ENCODE data around the gene OSBPL10. TPM values are rescaled to one million over a fixed set of nuclear protein-coding genes. Genes with fewer than 3 reads are reported as not detected.
"Not testable (repeated sequence)": the region's sequence is repeated elsewhere in the genome, so short reads cannot be mapped to it uniquely, and the experiment has no call there.

The OSBPL10 gene
- total RNA-seq, 1 donor from 2014 or later = 15.5 TPM

DNA sequence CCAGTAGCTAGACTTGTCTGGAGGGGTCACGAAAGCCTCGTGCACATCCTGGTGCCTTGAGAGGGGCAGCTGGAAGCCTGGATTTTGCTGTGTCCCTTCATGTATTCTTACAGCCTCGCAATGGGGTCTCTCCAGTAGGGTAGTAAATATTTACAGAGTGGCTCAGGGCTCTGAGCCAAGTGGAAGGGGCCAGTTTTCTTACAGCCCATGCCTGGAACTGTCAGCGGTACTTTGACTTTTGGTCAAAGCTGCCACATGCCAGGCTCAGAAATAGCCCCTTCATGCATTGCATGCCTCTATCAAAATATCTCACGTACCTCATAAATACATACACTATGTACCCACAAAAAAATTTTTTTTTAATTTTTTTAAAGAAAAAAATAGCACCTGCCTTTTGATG lies 119.2 kb downstream of the OSBPL10 start:
- no peak for DNase-seq (ENCODE audit: low read depth)

DNA sequence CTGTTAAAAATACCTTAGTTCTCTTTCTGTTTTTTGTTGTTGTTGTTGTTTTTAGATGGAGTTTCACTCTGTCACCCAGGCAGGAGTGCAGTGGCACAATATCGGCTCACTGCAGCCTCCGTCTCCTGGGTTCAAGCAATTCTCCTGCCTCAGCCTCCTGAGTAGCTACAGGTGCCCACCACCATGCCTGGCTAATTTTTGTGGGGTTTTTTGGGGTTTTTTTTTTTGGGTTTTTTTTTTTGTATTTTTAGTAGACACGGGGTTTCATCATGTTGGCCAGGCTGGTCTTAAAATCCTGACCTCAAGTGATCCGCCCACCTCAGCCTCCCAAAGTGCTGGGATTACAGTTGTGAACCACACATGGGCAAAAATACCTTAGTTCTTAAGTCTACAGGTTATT lies 120.4 kb downstream of the OSBPL10 start:
- DNase-seq (ENCODE audit: low read depth) = not testable (repeated sequence)

DNA sequence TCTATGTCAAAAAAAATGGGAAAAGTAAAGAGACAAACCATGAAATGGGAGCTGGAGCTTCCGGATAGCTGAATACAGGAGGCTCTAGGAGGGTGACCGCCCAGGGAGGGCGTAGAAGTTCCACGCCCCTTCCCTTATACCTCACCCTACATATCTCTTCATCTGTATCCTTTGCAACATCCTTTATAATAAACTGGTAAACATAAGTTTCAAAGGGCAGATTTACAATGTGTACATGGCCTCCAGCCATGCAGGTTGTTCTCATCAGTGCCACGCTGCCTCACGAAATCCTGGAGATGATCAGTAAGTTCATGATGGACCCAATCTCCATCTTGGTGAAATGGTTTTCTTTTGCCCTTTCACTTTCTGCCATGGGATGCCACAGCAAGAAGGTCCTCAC lies 121.8 kb downstream of the OSBPL10 start:
- DNase-seq (ENCODE audit: low read depth) = no peak

DNA sequence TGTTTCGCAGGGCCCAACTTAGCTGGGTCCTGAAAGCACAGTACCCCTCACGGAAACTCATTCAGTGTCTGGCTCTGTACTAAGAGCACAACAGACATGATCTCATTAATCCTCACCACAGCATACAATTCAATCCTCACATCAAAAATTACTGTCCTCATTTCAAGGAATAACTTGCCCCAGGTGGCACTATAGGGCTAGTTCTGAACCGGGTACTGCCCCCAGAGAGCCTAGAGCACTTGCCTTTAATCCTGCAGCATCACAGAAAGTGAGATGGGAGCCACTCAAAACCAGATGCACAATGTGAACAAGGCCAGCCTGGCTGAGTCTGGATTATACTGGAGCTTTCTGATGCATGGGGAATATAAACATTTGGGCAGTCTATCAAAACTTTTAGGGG lies 122.6 kb downstream of the OSBPL10 start:
- peak; percentile 18 for DNase-seq (ENCODE audit: low read depth)

DNA sequence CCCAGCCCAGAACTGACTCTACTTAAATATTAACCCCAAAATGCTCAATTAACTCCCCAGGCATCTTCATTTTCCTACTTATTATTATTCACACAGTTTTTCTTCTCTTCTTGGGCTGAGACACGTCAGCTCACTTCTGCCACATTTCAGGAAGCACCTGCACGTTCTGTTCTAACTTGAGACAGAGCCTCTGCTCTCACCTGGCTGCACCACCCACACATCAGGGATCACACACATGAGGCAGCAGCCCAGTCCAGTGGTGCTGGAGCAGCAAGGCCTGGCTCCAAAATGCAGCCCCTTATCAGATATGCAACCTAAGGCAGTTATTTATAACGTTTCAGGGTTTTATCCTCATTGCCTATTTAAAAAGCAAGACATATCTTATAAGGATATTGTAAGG lies 127.5 kb downstream of the OSBPL10 start:
- no peak for DNase-seq (ENCODE audit: low read depth)

DNA sequence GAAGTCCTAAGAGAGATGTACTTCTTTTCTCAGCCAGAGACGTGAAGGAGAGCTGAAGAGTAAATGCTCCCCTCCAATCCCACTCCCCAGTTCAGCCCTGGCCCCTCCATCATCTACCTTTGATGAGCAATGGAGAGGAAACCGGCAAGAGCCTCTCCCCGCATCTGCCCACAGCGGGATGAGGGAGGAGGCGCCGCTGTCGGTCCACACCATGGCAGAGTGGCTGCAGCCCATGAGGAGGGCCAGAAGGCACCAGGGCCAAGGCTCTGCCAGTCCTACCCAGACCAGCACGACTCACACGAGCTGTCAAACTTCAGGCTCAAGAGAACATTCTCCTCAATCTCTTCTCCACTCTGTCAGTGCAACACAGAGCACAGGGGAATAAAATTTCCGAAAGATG lies 129.8 kb downstream of the OSBPL10 start:
- DNase-seq (ENCODE audit: low read depth) = no peak

DNA sequence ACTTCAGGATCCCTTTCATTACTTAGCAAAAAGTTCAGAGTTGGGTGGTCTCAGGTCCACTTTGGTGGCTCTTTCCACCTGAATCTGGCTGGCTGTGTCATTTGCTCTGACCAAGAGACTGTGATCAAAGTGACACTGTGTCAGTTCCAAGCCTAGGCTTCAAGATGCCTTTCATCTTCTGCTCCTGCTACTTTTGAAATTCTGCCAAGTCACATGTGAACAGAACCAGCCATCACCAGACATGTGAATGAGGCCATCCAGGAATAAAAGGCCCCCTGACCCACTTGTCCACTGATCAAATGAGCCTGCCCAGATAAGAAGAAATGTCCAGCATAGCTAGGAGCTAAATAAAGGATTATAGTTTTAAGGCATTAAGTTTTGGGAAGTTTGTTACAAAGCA lies 132.2 kb downstream of the OSBPL10 start:
- DNase-seq (ENCODE audit: low read depth) = peak; percentile 29

DNA sequence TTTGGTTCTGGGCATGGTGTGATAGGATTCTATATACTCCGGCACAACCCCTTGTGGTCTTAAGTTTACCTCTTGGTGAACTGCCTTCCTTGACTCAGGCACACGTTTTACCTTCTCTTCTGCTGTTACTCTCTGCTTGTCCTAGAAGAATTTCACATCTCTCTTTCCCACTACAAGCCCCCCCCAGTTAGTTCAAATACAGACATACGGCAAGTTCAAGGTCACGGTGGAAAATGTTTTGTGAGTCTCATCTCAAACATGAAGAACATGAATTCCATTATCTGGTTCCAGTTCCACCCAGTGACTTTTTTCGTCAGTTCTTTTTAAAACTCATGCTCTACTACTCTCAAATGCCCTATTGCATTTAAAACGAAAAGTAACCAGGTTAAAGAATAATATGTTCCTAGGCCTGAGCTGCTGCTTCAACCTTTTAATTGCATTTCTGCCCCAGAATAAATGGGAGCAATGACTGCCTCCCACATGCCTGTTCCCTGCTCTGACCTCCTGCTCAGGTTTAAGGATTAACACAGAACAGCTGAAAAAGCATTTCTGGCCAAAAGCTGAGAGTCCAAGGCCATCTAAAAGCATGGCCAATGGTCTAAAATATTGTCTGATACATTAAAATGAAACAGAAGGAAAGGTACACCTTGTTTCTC lies 132.8 kb downstream of the OSBPL10 start:
- peak; percentile 24 for DNase-seq (ENCODE audit: low read depth)

DNA sequence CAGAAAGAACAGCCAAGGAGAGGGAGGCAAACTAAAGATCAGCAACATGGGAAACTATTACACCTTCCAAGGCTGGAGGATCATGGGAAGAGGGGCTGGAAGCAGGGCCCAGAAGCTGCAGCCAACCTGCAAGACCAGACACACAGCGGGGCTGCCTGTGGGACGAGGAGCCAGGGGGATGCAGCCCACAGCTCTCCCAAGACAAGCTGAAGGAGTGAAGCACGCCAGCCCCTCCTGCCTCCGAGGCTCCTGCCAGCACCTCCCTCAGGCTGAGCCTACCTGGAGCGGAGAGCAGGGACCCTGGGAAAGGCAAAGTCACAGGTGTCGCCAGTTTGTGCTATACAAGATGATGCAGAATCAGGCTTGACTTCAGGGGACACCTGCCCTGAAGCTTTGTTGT lies 133.3 kb downstream of the OSBPL10 start:
- DNase-seq (ENCODE audit: low read depth) = no peak

DNA sequence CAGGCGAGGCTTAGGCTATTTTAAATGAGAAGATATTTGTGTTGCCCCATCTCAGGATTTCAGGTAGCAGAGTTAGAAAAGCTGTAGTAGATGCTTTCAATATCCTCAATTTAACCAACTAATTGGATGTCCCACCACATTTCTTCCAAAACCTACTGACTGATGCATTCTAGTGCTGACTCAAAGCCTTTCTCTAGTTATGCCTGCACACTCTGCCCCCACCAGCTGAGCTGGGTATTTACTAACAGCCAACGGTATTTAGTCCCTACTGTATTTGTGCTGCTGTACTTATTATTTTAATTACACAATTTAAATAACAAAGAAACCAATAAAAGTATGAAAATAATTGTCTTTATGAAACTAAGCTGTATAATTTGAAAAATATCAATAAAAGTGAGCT lies 139.5 kb downstream of the OSBPL10 start:
- peak; percentile 3 for DNase-seq (ENCODE audit: low read depth)

DNA sequence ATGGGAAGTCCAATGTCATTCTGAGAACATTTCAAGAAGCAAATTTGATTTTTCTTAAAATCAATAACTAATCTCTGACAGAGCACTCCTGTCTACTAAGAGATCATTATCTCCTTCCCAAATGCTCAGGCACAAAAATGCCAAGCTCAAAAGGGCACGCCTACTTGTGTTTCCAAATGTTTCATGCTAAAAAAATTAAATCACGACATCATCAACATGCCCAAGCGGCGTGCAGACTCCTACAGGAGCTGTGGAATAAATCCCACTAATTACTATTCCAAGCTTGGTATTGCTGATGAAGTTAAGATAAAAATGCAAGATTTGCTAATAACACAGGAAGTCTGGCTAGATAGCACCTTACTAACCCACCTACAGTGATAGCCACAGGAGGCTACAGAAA lies 140.8 kb downstream of the OSBPL10 start:
- no peak for DNase-seq (ENCODE audit: low read depth)

DNA sequence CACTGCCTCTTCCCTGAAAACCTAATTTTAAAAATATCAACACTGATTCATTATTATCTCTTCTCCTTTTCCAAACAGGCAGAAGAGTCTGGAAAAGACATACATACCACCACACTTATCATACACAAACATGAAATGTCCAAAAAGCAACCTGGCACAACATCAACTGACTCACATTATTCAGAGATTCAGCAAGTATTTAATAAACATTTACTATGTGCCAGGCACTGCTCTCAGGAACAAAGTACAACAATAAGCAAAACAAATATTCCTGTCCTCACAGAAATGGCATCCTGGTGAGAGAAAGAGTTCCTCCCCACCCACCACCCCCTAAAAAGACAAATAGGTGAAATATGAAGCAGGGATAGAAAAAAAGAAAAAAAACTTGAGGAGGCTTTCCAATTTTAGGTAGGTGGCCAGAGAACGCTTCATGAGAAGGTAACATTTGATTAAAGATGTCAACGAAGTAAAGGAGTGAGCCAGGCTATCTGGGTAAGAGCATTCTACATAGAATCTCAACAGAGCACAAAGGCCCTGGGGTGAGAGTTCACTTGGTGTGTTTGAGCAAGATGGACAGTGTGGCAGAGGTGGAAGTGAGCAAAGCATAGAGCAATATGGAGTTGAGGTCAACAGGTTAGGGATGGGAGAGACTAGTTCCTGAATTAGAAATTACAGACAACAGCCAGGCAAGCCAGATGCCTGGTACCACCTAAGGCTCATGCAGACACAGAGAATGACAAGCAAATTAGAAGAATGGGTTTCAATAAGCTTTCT lies 141.7 kb downstream of the OSBPL10 start:
- no peak for DNase-seq (ENCODE audit: low read depth)

DNA sequence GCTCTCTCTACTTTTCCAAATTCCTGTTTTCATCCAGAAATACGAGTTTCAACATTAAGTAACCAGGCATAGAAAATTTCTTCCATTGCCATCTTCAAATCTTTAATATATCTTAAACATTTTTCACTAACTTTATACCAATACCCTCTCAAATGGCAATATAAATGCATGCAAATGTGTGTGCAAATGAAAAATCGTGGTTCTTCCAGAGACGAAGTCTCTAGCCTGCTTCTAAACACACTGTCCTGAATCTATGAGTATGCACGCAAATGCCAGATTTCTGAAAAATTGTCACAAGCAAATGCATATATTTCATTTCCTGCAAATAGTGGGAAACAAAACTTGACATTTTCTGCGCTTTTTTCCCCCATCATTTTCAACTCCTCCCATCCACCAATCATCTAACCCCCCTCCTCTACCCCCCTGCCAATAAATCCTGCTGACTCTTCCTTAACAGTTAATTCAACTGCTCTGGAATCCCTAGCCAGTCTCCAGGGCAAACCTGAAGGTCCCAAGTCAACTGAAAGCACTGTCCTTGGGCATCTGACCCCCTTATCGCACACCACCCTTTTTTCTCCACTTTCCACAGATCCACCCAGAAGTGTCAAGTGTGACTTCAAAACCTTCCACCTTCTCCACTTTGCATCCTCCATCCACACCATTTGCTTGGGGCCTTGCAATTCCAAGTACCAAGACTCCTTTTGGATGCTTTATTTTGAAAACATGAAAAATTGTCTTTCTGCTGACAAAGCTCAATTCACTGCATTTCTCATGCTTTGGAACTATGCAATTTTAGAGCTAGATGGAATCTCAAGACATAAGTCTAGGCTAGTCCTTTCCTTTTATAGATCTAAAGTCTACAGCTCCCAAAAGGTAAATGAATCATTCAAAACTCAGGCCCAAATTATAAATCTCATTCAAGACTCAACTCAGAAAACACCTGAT lies 144.7 kb downstream of the OSBPL10 start:
- DNase-seq (ENCODE audit: low read depth) = no peak

DNA sequence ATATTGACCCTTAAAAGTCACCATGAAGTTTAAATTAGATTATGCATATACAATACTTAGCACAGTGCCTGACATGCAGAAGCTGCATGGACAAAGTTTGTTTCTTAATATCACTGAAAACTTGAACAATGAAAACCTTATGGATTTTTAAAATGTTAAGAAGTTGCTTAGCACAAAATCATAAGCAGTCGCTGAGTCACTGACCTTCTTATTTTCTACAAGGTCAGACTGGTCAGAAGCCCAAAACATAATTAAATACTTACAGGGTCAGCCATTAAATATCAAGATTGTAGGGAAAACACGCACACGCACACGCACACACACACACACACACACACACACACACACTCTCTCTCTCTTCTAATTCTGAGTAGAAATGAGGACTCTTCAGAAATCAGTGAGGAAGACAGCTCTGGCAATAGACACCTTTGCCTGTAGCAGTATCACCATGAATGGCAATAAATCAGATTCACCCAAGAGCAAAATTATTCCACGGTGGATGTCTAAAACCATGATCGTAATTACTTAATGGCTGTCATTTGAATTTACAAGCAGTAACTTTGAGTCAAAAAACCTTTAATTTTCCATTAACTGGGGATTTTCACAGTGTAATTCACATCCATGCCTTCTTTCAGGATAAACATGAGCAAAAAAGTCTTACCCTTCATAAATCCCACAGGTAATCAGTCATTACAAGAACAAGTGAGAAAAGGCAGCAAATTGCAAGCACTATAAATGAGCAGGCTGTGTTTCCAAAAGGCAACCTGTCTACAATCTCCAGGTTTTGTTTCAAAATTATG lies 147.5 kb downstream of the OSBPL10 start:
- peak; percentile 3 for DNase-seq (ENCODE audit: low read depth)

DNA sequence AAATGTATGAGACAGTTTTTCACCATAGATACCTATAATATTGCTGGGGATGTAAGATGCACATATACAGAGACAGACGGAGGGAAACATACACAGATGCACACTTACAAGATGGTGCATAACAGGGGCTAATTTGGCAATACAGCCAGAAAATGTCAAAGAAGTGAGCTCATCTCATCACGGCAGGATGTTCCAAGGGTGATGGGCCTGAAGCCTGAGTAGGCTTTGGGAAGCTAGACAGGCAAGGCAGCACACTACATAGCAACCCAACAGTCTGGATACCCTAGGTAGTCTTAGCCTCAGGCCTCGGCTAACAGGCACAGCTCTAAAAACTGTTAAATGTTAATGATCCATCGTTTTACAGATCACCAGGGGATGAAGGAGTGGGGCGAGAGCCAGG lies 148.5 kb downstream of the OSBPL10 start:
- DNase-seq (ENCODE audit: low read depth) = no peak

DNA sequence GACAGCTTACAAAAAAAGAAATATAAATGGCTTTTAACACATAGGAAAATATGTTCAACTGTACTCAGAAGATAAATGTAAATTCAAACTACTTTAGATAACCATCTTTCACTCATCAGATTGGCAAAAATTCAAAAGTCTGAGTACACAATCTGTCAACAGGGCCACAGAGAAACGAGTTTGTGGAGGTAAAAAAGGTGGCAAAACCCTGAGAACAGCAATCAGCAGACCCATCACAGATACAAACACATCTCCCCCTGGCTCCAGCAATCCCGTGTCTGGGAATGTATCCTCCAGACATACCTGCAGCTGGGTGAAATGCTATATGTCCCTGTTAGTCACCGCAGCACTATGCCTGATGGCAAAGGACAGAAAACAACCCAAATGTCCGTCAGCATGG lies 149.5 kb downstream of the OSBPL10 start:
- no peak for DNase-seq (ENCODE audit: low read depth)

DNA sequence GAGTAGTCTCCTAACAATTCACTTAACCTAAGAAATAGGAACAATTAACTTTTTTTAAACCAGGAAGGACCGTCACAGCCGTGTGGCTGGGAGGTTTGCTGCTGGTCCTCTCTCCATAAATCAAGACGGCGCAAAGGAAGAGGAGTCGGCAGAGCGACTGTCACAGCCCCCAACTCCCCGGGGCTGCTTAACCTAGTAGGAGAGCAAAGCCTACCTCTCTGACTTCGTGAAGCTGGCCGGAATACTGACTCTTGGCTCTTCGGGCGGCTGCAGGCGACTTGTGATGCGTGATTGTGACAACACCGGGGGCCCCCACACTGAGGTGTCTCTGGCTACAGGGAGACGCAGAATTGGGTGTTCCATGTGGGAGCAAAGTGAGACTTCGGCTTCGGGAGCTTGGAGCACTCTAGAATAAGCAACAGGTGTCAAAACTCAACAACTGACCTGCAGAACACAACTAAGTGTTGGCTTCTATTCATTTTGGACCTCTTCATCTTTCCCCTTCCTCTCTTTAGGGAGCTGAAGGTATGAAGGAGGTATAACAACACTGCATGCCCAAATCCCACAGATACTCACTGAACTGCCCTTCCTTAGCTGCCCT lies 151.1 kb downstream of the OSBPL10 start:
- no peak for DNase-seq (ENCODE audit: low read depth)

DNA sequence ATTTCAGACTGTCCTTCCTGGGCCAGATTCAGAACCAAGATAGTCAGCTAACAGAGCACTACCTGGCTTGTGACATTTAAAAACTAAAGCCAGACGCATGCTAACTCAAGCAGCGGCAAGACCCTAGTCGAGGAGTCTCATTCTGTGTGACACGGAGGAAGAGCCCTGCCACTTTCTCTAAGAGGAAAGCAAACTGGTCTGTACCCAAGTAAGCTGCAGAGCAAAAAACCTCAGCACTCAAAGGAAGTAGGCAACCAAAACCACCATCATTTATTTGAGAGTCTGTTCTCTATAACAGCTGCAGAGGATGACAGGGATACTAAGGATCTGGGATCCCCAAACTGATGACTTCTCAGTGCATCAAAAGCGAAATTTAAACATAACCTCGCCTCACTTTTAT lies 152.1 kb downstream of the OSBPL10 start:
- DNase-seq (ENCODE audit: low read depth) = peak; percentile 40

DNA sequence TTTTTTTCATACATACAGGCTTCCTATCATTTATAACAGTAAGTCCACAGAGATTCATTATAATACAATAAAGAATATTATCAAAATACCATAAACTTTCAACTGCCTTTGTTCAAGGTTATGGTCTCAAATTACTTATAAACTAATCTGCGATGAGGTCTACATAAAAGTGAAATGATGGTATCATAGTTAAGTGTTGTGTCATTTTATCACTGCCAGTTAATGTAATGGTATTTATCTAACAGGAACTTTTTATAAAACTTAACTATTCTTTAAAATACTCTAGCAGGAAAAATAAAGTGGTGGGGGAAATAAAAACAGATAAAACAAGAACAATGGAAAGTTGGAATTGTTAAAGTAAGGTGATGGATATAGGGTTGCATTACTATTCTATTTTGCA lies 153.1 kb downstream of the OSBPL10 start:
- no peak for DNase-seq (ENCODE audit: low read depth)

DNA sequence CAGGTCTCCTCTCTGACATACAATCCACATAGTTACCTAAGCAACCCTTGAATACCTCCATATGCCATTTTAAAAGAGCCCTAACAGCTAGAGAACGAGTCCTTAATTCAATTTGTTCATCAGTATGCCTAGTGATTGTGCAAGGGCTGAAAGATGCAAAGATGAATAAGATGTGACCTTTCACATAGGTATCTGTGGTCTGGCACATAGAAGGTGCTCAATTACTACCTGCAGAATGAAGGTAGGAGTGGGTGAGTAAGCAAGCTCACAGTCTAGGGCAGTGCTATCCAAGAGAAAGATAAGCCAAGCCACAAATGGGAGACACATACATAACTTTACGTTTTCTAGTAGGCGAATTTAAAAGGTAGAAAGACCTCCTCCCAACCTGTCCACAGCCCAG lies 157.9 kb downstream of the OSBPL10 start:
- no peak for DNase-seq (ENCODE audit: low read depth)

DNA sequence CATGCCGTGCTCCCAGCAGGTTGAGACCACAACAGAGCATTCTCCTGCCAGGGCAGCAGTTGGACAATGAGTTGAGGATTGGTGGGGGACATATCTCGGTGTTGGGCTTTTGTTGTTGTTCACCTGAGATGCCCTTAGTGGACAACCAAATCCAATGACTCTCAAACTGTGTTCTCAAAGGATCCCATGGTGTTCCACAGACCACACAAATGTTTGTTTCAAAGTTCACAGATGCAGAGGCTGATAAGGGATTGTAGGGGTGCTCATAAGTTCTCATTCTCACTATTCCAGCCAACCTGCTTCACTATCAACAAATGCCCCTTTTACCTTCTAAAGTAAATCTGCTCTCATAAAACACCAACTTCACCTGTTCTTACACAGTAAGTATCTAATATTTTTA lies 159.9 kb downstream of the OSBPL10 start:
- DNase-seq (ENCODE audit: low read depth) = no peak

All from myocyte (in vitro differentiated cells).